HG02885 (cell line): Measurements from ENCODE around the gene HRC.
A peak's percentile ranks its signal among the peaks of the same experiment; 100 is the strongest.
"Not testable (repeated sequence)": the region's sequence is repeated elsewhere in the genome, so short reads cannot be mapped to it uniquely, and the experiment has no call there.

Experiments
- ATAC-seq: cut with Tn5 transposase; IDR thresholded peaks from one replicate; pipeline ENCODE4 v1.9.1; 2021; ENCODE audit warnings: mild to moderate bottlenecking; ENCODE audit not compliant: unreplicated experiment, poor library complexity

Gene HRC

DNA sequence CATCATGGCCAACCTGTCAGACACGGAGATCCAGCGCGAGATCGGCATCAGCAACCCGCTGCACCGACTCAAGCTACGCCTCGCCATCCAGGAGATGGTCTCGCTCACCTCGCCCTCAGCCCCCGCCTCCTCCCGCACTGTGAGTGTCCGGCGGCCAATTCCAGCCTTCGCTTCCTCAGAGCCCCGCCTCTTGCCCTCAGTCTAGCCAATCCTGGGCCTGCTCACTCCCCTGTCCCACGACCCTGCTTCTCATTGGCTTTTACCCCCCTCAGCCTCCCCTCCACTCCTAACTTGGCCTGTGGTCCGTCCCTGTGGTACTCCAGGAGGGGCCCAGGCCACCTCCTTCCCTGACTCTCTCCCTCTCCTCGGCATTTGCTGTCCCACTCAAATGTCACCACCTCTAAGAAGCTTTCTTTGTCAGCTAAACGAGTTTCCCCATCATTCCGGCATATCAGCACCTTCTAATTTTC, 12.3 kb downstream of the HRC start:
- peak; percentile 62 for ATAC-seq

DNA sequence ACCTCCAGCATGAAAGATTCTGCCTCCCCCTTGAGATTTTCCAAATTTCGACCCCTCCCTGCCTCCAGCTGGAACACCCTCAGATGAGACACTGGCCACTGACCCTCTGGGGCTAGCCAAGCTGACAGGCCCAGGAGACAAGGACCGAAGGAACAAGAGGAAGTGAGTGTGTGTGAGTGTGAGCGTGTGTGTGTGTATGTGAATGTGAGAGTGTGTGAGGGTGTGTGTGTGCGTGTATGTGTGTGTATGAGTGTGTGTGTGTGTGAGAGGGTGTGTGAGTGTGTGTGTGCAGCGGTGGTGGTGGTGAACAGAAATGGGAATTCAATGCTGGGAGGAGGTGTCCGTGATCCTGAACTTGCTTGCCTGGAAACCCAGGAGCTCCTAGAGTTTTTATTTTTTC, 13.8 kb downstream of the HRC start:
- ATAC-seq = no peak

- ATAC-seq = no peak
Measured at GRCh38 chr19:49140951-49141350, 14.2 kb downstream of the HRC start.

DNA sequence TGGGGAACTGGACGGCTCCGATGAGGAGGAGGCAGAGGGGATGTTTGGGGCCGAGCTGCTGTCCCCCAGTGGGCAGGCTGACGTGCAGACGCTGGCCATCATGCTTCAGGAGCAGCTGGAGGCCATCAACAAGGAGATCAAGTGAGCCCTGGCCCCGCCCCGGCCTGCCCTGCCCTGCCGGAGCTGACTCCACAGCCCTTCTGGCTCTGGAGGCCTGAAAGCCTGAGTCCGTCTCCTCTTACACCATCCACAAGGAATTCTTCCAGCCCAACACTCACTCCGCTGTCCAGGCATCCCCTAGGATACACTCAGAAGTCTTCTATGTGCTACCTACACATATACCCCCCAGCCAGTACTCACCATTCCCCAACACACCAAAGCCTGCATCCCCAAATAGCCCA, 18.4 kb downstream of the HRC start:
- ATAC-seq = no peak

DNA sequence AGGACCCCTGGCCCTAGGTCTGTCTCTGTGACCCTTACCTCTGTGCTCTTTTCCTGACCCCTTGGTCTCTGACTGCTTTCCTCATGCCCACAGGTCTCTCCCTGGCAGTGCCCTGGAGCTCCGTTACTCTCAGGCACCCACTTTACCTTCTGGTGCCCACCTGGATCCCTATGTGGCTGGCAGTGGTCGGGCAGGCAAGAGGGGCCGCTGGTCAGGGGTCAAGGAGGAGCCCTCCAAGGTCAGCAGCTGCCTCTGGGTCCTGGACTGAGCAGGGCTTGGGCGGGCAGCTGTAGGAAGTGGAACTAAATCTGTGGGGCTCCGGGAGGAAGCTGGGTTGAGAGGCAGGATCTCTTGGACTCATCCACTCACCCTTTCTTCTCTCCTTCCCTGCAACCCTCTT, 19.5 kb downstream of the HRC start:
- no peak for ATAC-seq

- no peak for ATAC-seq
Measured at GRCh38 chr19:49133621-49134454, 21.4 kb downstream of the HRC start.

DNA sequence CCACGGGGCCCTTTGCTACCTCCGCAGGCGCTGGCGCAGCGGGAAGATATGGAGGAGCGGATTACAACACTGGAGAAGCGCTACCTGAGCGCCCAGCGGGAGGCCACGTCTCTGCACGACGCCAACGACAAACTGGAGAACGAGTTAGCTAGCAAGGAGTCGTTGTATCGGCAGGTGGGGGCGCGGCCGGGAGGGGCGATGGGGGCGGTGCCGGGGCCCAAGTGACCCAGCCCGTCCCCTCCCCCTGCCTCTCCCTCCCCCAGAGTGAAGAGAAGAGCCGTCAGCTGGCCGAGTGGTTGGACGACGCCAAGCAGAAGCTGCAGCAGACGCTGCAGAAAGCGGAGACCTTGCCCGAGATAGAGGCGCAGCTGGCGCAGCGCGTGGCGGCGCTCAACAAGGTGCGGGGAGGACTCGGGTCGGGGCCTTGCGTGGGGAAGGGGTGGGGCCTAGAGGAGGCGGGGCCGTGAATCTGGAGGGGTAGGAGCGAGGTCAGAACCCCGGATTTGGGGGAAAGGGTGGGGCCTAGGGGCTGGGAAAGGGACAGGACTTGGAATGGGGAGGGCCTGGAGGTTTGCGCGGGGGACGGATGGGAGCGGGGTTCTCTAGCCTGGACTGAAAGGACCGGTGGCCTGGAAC, 22.1 kb downstream of the HRC start:
- ATAC-seq = no peak

DNA sequence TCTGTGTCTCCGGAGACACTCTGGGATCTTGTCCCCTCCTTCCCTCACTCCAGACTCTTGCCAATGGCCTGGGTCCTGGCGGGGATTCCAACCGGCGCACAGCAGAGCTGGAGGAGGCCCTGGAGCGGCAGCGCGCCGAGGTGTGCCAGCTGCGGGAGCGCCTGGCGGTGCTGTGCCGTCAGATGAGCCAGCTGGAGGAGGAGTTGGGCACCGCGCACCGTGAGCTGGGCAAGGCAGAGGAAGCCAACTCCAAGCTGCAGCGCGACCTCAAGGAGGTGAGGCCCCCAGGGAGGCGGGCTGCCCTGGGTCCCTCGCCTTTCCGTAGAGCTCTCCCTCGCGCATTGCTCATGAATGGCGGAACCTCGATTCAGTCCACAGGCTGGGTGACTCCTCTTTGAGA, 24.9 kb downstream of the HRC start:
- no peak for ATAC-seq

DNA sequence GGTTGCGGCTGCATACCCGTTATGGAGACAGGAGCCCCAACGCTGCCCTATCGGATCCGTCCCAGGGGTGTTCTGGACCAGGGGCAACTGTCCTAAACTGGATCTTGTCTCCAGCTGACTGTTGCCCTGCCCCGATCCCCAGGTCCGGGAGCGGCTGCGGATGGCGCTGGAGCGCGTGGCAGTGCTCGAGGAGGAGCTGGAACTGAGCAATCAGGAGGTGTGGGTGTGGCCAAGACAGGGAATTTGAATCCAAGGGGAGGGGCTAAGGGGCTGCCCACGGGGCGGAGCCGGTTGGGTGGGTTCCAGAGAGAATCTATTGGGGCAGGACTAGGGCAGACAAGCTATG, 26.0 kb downstream of the HRC start:
- ATAC-seq = no peak

GRCh38 chr19:49128545-49129237, 26.5 kb downstream of the HRC start:
- no peak for ATAC-seq

- ATAC-seq = peak; percentile 93
Measured at GRCh38 chr19:49127674-49128544, 27.3 kb downstream of the HRC start.

DNA sequence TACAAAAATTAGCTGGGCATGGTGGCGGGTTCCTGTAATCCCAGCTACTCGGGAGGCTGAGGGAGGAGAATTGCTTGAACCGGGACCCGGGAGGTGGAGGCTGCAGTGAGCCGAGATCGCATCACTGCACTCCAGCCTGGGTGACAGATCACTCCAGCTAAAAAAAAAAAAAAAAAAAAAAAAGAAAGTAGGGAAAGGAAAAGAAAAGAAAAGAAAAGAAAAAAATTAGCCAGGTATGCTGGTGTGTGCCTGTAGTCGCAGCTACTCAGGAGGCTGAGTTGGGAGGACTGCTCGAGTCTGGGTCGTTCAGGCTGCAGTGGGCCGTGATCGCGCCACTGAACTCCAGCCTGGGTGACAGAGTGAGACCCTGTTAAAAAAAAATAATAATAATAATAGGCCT, 28.0 kb downstream of the HRC start:
- ATAC-seq = not testable (repeated sequence)

- ATAC-seq = no peak
Measured at GRCh38 chr19:49126575-49126974, 28.6 kb downstream of the HRC start.

DNA sequence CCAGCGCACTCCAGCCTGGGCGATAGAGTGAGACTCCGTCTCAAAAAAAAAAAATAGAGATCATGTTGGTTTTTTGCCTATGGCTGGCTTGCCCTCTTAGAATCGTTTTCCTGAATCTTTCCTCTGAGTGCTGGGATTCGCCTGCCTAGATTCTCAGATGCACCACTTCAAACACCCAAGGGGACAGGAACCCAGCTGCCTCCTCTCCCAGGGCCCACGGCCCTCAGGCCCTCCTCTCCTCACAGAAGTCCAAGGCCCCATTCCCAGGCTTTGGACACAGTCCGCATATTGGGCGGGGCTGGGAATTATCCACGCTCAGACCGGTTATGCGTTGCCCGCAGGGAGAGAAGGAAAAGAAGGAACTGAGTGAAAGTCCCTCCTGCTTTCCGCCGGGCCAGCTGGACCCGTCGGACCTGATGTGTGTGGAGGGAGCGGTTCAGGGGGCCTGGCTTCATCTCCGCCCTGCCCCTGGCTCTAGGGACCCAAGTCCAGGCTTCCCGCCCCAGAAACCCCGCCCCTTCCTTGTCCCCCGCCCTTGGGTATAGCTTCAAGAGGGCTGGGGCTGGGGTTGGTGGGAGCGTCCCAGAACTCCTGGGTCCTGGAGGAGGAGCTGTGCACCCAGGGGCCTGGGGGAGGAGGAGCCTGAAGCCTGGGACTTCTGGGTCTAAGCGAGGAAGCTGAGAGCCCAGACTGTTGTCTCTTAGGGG, 30.0 kb downstream of the HRC start:
- ATAC-seq = no peak

DNA sequence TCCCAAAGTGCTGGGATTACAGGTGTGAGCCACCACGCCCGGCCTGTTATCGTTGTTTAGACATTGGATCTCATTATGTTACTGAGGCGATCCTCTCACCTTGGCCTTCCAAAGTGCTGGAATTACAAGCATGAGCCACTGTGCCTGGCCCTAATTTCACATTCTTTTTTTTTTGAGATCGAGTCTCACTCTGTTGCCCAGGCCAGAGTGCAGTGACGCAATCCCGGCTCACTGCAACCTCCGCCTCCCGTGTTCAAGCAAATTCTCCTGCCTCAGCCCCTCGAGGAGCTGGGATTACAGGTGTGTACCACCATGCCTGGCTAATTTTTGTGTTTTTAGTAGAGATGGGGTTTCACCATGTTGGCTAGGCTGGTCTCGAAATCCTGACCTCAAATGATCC, 31.9 kb downstream of the HRC start:
- not testable (repeated sequence) for ATAC-seq

DNA sequence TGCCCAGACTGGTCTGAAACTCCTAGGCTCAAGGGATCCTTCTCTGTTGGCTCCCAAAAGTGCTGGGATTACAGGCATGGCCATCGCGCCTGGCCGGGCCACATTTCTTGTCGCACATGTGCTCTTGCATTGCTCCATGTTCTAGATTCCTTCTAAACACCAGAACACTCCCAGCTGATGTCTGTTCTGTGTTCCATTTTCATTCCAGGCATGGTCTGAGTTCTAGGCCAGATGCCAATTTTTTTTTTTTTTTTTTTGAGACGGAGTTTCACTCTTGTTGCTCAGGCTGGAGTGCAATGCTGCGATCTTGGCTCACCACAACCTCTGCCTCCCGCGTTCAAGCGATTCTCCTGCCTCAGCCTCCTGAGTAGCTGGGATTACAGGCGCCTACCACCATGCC, 33.4 kb downstream of the HRC start:
- ATAC-seq = not testable (repeated sequence)

DNA sequence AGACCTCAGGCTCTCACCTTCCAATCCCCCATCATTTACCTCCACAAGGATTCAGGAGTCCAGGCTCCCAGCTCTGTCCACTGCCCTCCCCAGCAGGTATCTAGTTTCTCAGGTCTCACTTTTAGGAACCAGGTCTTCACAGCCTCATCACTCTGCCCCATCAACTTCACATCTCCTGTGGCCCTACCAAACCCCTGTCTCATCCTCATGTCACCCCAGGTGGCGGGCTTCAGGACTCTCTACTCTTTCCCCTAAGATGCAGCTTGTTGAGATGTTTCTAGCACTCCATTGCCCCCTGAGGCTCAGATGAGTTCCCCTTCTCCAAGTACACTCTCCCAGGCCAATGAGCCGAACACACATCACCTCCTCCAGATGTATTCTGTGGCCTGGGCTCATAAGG, 34.3 kb downstream of the HRC start:
- ATAC-seq = no peak

DNA sequence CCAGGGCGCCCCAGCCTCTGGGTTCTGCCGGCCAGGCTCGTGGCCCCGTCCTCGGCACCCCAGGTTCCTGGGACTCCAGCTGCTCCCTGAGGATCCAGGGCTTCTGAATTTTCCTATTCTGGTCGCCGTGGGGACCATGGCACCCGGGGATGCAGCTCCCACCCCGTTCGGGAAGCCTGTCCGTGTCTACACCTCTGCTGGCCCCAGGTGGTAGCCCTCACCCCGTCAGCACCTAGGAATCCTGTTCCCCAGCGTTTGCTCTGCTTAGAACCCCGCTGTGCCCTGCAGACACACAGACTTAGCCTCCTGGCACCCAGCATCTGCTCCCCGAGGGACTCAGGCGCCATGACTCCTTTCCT, 34.9 kb downstream of the HRC start:
- no peak for ATAC-seq

DNA sequence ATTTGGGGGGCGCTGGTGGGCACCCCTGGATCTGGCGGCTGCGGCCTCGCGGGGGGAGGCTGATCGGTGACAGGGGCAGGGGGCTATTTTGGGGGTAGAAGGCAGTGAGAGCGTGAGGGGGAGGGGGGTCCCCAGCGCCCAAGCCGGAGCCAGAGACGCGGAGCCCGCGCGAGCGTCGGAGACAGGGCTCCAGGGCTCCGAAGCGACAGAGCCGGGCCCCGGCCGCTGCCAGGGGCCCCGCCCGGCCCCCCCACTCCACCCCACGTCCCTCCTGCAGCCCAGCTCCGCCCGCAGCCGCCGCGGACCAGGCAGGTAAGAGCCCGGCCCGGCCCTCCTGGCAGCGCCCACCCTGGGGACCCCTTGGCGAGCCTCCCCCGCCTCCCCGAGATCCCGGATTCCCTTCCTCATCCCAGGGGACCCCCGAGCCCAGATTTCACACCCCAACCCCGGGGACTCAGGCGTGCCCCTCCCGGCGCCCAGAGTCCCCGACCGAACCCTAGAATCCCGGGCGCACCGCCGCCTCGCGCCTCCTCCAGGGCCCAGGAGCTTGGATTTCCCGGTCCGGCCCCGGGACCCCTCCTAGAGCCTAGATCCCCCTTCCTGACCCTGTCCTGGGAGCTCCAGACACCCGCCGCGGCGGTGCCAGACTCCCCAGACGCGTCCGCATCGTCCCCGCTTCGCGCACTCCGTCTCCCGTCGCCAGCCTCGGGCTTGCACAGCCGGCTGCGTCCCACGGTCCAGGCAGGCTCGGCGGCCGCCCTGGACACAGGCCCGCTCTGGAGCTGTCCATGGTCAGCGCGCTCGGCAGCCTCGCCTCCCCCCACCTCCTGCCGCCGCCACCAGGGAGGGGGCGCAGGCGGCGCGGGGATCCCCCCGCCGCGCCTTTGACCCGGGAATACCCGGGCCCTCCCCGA, 35.5 kb downstream of the HRC start, which contains the start of gene PPFIA3:
TSS of gene PPFIA3 (plus strand) at position 134 of the 914 bp plus-strand sequence. CDS start 8,330 bp downstream, outside the sequence.
- ATAC-seq = no peak
